HG02870 (cell line): ENCODE measurements around the gene GRK2.
"Not testable (repeated sequence)": the region's sequence is repeated elsewhere in the genome, so short reads cannot be mapped to it uniquely, and the experiment has no call there.

Experiments used
- ATAC-seq: cut with Tn5 transposase; IDR thresholded peaks from one replicate; pipeline ENCODE4 v1.9.1; 2021; ENCODE audit warnings: mild to moderate bottlenecking, moderate library complexity; ENCODE audit not compliant: unreplicated experiment

Gene GRK2

DNA sequence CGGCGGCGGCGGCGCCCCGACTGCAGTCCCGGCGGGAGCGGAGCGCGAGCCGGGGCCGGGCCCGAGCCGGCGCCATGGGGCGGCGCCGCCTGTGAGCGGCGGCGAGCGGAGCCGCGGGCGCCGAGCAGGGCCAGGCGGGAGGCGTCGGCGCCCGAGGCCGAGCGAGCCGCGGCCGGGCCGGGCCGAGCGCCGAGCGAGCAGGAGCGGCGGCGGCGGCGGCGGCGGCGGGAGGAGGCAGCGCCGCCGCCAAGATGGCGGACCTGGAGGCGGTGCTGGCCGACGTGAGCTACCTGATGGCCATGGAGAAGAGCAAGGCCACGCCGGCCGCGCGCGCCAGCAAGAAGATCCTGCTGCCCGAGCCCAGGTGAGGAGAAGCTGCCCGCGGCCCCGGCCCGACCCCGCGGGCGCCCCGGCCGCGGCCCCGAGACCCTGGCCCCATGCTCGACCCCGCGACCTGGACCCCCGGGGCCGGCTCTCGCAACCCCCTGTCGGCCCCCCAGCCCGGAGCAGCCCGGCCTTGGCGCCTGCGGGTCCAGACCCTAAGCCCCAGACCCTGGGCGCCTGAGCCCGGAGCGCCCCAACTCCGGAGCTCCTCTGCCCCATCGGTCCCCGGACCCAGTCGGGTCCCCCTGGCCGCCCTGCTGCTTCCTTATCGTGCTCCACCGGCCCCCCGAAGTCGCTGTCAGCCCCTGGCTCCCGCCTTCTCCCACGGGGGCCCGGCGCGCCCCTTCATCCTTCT is at the start of gene GRK2:
GRK2 (plus strand) TSS at position 25 of the 739 bp plus-strand sequence; CDS start at position 252, 227 bp downstream.
- no peak for ATAC-seq

- ATAC-seq, result no peak
Observed at GRCh38 chr11:67227726-67228125, 38.5 kb upstream of the GRK2 start.

DNA sequence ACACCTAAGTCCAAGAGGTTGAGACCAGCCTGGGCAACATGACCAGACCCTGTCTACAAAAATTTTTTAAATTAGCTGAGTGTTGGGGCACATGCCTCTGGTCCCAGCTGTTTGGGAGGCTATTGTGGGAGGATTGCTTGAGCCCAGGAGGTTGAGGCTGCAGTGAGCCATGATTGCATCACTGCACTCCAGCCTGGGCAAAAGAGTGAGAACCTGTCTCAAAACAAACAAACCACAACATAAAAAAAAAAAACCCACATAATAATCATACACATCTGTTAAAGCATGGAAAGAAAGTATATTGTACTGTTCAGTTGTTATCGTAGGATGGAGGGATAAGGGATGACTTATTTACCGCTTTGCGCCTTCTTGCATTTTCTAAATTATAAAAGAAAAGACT is 35.9 kb upstream of the GRK2 start:
- ATAC-seq, result no peak

- no peak for ATAC-seq
Observed at GRCh38 chr11:67230886-67231285, 35.4 kb upstream of the GRK2 start.

DNA sequence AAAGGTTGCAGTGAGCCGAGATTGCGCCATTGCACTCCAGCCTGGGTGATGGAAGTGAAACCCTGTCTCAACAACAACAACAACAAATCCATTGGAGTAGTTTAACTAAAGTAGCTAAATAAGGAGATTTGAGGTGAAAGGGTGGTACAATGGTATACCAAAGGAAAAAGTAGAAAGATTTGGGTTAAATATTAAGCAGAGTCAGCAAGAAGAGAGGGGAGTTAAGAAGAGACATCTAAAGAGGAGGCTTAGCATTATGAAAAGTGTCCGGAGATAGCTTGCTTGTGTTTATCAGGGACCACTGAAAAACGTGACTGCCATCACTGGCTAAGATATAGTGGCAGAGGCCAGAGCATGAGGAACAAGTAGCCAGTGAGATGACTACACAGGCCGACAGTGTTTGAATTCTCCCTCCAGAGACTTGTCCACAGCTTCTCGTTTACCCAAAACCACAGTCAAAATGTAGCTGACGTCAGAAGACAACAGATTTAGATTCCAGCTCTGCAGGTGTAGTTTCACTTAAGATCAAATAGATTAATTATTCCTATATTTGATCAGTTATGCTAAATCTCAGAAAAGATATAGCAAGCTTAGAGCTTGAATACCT is 32.6 kb upstream of the GRK2 start:
- ATAC-seq, result no peak

- ATAC-seq, result not testable (repeated sequence)
Observed at GRCh38 chr11:67234571-67234970, 31.7 kb upstream of the GRK2 start.

DNA sequence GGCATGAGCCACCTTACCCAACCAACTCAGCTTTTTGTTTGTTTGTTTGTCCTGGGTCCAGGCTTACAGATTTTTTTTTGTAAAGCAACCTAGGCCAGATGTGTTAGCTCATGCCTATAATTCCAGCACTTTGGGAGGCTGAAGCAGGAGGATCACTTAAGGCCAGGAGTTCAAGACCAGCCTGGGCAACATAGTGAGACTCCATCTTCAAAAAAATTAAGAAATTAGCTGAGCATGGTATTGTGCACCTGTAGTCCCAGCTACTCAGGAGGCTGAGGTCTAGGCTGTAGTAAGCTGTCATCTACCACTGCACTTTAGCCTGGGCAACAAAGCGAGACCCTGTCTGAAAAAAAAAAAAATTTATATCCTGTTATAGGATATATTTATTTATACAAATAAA is 28.7 kb upstream of the GRK2 start:
- ATAC-seq, result no peak

DNA sequence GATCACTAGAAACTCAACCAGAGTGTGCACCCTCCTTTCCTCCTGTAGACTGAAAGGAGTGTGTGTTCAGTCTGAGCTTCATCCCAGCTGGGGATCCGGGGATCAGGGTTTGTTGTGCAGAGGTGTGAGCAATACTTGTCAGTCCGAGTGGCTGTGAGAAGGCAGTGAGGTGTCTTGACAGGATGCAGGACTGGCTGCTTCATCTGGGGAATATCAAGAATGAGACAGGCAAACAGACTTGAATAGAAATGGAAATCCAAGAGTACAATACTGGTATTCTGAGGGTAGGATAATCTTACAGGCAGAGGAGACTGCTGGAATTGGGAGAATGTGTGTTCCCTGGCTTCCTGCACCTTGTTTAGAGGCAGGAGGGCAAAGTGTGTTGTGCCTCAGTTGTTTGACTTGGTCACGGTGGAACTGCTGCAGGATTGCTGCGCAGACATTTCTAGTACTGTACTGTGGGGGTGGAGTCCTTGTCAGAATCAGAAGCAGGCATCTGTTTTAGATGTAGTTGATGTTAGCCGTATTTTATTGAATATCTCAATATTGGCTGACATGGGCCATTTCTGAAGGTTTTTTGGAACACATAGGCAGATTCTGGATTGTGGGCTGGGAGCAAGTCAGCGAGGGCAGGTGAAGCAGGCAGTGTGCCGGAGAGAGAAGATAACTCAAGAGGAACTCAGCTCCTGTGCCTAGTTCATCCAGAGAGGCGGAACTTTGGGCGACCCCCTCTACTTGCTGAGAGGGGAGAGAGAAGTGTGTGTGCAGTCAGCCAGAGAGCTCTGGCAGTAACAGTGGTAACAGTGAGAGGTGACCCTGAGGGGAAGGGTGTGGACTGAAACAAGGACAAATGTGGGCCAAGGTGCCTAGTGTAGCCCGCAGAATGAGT is 27.1 kb upstream of the GRK2 start:
- ATAC-seq, result no peak

DNA sequence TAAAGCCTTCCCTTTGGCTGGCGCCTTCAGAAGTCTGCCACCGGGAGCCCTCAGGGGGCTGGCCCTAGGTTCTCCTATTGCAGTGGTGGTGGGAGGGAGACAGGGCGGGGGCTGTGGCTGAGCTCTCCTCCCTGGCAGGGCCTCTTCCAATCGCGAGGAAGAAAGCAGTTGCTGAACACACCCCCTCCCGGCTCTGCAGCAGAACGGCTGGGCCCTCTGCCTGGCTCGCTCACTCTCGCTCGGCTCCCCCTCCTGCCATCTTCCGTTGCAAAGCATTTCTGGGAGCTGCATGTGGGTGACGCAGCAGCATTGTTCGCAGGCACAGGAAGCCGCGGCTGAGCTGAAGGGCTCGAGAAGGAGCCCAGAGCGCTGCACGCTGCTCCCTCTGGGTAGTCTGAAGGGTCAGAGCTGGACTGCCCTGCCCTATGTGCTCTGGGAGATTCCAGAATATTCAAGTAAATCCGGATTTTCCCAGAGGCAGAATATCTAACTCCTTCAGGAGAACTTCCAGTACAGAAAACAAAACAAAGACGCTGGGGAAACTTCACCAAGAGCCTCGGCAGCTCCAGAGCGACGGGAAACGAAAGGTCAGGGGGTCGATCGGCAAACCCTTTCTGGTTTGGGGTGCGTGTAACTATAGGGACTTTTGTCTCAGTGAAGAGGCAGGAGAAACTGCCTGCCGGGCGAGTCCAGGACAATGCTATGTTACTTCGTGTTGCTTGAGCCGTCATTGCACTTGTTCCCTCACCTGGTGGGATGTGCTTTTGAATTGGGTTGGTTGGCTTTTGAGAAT is 26.3 kb upstream of the GRK2 start:
- peak; percentile 77 for ATAC-seq

GRCh38 chr11:67240576-67241389 is 25.5 kb upstream of the GRK2 start:
- ATAC-seq, result peak; percentile 33

GRCh38 chr11:67242548-67242947 is 23.7 kb upstream of the GRK2 start:
- ATAC-seq, result no peak

DNA sequence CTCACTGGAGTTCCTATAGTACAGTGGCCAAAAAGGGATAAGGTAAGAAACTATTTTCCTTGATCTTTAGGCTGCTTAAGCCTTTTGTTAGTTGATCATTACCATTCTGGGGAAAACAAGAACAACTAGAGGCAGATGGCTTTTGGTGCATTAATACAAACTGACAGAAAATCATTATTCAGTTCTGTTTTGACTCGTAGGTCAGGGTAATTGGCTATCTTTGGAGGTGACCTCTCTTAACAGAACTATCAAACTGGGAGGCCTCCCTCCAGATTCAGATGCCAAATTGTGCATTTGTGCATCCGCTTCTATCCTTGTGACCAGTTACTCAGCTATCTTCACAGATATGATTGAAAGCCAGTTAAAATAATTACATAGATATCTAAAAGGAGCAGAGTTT is 23.2 kb upstream of the GRK2 start:
- no peak for ATAC-seq

DNA sequence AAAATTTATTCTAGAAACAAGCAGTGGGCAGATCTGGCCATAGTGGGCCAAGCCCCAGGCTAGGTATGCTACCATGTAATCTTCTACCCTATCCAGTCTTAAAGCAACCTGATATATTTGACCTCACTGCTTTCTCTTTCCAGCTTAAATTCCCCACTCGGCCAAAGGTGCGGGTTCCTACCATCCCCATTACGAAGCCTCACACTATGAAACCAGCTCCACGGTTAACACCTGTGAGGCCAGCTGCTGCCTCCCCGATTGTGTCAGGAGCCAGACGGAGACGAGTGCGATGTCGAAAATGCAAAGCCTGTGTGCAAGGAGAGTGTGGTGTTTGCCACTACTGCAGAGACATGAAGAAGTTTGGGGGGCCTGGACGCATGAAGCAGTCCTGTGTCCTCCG is 21.2 kb upstream of the GRK2 start:
- ATAC-seq, result no peak

DNA sequence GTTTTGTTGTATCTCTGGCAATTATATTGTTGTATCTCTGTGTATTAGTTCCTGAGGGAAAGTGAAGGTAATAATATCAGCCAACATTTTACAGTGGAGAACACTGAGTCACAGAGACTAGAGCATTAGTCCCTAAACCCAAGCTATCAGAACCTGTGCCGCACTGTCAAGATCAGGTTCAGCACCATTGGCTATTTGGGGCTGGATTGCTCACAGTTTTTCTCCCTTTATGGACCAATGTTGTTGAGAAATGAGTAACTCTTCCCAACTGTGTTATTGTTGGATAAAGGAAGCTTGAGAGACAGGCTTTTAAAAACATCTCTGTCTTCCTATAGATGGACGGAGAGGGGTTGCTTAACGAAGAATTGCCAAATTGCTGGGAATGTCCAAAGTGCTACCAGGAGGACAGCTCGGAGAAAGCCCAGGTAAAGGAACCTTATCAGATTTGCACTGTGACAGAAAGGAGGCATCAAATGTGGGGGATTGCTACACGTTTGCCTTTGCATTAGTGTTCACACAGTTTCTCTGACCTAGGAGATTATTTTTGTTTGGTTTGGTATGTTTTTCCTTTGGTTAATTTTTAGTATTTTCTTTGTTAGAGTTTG is 18.2 kb upstream of the GRK2 start:
- no peak for ATAC-seq

GRCh38 chr11:67248653-67249052 is 17.6 kb upstream of the GRK2 start:
- no peak for ATAC-seq

- ATAC-seq, result no peak
Observed at GRCh38 chr11:67250059-67251043, 15.9 kb upstream of the GRK2 start.

- no peak for ATAC-seq
Observed at GRCh38 chr11:67251841-67252240, 14.4 kb upstream of the GRK2 start.

DNA sequence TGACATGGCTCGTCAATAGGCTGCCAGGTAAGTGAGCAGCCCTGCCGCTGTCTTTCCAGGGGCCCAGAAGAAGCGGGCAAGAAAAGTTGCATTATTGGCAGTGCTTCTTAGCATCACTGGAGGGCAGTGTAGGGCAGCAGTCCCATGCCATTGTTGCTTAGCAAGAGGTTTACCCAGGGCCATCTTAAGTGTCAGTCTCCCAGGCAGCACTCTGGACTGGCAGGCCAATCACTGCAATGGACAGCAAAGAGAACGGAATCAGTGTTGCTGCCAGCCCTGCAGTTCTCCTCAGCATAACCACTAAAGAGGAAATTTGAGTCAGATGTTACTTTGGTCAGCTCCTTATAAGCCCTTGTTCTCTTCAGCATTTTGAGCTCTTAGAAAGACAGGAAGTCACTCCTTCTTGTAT is 13.4 kb upstream of the GRK2 start:
- no peak for ATAC-seq
